Activated CD4-positive, CD25-positive, alpha-beta regulatory T cell treated with anti-CD3 and anti-CD28 coated beads, Interleukin-2, amount 50 U/mL, for 24 hours (primary cell): ENCODE results near the gene HRCT1.
"Not testable (repeated sequence)": the region's sequence is repeated elsewhere in the genome, so short reads cannot be mapped to it uniquely, and the experiment has no call there.

Source experiments
- ATAC-seq, 2 donors: fragments of 150-1000 bp; cut with Tn5 transposase; one replicate each; pipeline ENCODE4 v1.10.0; 2021; ENCODE audit warnings: mild to moderate bottlenecking in 1 of 2, moderate library complexity in 1 of 2

HRCT1 gene

DNA sequence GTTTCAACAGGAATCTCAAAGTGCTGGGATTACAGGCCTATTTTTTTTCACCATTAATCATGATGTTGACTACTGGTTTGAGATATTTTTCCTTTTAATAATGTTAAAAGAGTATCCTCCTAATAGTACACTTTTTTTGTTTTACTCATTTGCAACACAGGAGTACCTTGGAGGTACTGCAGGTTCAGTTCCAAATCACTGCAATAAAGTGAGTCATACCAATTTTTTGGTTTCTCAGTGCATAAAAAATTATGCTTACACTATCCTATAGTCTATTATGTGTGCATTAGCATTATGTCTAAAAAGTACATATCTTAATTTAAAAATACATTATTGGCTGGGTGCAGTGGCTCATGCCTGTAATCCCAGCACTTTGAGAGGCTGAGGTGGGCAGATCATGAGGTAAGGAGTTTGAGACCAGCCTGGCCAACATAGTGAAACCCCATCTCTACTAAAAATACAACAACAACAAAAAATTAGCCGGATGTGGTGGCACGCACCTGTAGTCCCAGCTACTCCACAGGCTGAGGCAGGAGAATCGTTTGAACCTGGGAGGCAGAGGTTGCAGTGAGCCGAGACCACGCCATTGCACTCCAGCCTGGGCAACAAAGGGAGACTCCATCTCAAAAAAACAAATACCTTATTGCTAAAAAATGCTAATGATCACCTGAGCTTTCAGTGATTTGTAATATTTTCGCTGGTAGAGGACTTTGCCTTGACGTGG is 8.5 kb upstream of the HRCT1 start:
- not testable (repeated sequence) for ATAC-seq

DNA sequence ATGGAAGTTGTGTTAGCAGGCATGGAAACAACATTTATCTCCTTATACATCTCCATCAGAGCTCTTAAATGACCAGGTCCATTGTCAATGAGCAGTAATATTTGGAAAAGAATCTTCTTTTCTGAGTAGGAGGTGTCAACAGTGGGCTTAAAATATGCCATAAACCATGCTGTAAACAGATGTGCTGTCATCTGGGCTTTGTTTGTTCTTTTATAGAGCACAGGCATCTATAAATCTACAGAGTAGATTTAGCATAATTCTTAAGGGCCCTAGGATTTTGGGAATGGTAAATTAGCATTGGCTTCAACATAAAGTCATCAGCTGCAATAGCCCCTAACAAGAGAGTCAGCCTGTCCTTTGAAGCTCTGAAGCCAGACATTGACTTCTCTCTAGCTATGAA is 7.7 kb upstream of the HRCT1 start:
- no peak for ATAC-seq

DNA sequence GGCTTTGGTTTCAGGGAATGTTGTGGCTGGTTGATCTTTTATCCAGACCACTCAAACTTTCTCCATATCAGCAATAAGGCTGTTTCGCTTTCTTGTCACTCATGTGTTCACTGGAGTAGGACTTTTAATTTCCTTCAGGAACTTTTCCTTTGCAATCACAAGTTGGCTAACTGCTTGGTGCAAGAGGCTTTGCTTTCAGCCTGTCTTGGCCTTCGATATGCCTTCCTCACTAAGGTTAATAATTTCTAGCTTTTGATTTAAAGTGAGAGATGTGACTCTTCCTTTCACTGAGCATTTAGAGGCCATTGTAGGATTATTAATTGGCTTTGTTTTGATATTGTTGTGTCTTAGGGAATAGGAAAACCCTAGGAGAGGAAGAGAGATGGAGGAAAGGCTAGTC is 7.0 kb upstream of the HRCT1 start:
- no peak for ATAC-seq

DNA sequence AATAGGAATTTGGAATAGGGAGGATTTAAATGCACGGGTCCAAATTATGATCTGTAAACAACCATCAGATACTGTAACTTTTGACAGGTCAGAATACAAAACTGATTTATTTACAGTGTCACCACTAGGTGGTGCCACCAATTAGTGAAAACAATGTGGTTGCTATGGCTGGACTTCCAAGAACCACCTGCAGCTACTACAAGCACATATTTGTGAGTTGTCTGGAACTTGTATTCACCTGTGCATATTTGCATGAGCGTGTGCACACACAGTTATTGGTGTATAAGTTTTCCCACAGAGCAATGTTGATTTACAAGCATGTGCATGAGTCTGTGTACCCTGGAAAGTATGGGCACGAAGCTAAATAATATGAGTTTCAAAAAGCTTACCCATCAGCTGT is 3.0 kb upstream of the HRCT1 start:
- ATAC-seq = peak; percentile 45 to 48

DNA sequence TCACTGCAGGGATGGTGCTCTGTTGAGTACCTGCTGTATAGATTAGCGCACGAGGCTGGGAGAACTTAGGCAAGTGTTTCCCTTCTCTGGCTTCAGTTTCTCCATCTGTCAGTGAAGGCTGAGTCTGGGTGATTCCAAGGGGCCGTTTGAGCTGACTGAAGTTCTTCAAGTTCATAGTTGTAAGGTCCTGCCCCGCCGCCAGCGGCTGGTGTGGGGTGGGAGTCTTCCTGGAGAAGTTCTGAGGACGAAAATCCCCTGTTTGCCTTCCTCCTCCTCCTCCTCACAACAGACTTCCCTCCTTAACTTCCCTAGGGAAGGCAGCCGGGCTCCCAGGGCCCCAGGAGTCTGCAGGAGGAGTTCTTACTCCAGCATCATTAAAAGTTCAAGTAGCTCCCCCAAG is 1.7 kb upstream of the HRCT1 start:
- ATAC-seq = no peak

DNA sequence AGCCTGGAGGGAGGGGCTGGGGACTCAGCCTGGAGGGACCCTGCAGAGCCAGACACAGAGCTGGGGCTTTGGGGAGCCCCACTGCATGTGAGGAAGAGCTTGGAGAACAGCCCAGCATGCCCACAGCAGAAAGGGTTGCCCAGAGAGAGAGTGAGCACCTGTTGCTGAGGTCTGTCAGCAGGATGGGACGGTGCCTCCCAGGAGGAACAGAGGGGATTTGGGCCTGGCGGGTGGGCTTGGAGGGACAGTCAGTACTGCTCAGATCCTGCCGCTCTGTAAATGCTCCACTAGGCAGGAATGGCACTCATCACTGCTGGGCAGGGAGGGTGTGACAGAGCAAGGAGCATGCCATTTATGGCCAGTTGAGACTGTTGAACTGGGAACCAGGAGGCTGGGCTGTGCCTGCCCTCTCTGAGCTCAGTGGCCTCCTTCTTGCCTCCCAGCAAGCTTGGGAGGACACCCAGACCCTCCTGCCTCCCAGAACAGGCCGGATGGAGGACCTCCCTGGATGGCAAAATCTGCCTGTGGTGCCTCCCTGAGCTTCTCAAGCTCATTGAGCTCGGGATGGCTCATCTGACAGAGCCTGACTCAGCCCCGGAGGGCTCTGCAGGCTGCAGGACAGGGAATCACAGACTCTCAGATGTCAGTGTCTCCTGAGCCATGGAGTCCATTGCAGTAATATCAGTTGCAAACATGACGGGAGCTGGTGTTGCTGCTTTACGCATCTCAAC is 786 bp upstream of the HRCT1 start:
- ATAC-seq = no peak

DNA sequence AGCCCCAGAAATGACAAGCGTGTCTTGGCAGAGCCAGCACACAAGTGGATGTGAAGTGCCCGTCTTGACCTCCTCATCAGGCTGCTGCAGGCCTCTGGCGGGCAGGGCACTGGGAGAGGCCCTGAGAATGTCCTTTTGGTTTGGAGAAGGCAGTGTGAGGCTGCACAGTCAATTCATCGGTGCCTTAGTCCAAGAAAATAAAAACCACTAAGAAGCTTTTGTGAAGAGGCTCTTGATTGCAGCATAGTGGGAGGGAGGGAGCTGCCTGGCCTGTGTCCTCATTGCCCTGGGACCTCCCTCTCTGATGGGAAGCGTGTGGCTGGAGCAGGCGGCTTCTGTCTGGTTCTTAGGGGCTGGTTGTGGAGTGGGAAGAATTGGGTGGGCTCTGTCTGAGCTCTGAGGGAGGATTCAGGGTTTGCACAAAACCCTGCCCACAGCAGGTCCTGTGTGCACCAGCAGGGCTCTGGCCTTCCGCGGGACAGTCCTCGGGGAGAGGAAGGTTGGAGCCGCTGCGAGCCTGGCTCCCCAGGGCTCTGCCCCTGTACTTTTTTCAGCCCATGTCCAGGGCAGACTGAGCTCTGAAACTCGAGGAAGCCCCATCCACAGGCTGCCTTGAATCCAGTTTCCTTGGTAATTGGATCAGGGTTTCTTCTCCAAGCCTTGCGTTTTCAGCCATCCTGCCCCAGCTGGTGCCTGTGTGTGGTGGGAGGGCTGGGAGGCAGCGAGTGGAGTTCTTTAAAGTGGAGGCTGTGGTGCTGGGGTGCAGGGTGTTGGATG is 1.1 kb downstream of the HRCT1 start:
- ATAC-seq = no peak

DNA sequence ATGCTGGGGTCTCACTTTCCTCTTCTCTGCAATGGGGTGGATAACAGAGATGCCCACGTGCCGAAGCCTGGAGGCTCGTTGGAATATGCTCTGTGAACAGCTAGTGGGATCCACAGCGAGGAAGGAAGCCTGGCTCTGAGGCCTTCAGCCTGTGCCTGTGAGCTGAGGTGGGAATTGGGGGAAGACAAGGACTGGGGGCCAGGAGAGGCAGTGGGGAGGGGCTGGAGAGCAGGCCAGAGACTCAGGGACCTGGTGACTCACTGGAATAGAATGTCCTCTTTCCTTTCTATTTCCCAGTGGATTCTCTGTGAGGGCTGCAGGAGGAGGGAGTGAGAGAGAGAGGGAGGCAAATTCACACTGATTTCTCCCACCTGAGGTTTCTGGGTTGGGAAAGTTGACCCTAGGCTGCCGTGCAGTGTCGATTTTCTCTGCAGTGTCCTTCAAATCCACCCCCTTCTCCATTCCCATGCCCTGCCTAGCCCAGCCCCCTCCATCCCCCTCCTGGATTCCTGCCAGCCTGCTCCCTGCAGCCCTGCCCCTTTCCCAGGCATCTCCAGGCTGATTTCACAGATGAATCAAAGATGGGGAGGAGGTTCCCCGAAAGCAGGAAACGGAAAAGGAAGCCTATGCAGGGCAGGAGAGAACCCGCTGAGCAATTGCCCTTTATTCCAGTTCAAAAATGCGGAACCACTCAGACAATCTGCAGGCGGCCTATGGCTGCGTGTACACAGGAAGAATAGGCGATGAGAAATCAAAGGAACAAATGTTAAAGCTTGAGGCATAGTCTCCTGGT is 1.9 kb downstream of the HRCT1 start:
- ATAC-seq = no peak

DNA sequence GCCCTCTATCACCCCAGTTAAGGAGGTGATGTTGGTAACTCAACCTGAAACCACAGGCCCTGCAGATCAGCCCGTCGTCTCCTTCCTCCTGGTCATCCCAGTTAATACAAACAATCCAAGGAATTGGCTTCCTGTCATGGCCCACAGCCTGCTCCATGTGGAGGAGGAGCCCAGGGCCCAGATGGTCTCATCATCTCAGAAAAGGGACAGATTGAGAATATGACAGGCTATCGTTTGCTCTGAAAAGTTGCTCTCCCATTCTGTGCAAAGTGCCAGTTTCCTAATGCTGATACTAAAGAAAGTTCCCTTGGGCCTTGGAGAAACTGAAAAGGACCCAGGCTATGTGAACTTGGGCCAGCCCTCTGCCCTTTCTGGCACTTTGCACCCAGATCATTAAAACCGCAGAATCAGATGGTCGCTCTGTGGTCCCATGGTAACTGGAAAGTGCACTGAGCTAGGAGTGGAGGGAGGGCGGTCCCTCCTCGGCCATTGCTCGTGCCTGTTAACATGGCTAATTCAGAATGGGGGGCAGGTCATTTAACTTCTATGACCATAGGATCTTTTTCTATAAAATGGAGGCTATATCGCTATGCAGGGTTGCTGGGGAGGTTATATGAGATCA is 2.6 kb downstream of the HRCT1 start:
- ATAC-seq = no peak

DNA sequence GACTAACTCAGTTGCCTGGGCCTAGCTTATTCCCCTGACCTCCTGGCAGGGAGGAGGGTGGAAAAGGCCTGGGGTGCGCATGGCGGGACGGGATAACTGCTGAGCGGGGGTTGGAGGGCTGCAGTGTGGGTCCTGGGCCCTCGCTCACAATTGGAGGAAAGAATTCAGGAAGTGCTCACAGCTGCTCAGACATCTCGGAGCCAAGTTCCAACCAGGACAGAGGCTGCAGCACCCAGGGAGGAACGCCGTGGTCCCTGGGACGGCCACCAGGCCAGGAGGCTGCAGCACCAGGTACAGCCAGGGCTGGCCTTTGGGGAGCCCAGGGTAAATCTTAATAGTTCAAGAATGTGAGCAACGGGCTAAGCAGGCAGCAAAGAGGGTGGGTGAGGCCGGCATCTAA is 3.3 kb downstream of the HRCT1 start, which contains the start of gene SPAAR:
TSS of gene SPAAR (plus strand) at position 217 of the 400 bp plus-strand sequence. CDS start 974 bp downstream, outside the sequence.
- ATAC-seq = no peak

DNA sequence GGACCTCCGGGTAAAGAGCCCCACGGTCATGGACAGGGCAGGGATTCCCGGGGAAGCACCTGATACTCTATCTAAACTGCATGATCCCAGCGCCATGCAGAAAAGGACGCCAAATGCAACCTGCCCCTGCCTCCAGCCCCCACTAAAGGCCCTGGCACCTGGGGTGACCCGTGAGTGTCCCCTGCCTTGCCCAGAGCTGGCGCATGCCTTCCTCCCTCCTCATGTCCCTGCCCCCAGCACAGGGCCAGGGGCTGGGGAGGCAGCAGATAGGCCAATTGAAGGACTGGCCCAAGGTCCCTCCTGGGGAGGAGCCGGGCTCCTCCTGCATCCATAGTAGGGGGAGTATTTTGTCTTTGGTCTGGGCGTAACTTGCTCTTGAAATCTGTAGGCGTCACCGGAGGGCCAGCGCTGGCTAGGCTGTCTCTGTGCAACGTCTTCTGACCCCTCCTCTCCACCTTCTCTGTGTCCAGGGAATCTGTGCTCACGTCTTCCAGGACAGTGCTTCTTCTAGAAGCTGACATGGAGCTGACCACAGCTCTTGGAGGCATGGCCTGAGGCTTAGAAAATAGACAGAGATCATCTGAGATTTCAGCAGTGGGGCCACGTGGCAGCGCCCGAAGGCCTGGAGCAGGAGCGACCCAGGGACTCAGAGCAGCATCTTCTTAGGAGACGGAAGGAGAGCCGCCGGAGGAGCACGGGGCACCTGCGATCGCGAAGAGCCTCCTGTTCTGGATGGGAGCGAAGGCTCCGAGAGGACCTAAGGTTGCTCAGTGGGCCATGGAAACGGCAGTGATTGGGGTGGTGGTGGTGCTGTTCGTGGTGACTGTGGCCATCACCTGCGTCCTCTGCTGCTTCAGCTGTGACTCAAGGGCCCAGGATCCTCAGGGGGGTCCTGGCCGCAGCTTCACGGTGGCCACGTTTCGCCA is 3.9 kb downstream of the HRCT1 start:
- no peak for ATAC-seq

DNA sequence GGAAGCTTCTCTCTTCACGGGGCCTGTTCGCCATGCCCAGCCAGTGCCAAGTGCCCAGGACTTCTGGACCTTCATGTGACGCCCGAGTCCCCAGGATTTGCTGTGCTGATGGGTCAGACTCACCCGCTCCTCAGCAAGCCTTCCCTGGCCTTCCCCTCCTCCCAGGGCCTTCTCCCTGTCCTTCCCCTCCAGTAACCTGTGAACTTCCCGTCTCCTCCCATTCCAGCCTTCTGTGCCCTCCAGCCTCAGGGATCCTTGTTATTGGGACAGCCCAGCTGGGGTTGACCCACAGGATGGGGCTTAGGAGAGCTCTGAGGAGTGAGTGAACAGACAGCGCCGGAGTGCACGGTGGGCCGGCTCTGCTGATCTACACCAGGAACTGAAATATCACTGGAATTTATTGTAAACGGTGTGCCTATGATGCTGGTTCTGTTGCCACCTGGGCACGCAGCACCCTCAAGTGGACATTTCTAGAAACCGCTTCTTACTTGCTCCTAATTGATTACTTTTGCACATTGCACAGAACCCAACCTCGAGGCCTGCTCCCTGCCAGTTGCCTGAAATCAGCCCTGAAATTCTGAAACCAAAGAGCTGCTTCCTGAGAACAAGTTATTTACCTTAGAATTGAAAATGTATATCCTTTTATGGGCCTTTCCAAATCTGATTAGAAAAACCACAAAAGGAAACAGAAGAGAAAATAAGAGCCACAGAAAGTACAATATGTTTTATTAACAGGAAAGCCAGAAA is 4.8 kb downstream of the HRCT1 start:
- ATAC-seq = peak in 1 of 2 donors; percentile 67

DNA sequence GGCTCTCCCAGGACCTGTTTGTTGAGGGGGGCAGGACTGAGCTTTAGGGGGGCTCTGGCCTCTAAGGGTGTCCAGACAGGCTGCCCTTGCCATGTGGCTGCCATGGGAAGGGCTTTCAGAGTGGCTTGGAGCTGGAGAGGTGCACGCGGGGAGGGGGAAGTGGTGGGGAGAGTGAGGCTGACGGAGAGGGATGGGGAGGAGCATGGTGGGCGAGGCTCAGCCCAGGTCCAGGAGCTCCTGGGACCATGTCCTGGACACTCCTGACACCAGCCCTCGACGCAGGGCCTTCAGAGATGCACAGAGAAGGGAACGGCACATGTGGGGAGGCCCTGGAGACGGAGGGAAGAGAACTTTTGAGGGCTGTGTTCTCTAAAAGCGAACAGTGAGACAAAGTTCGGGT is 5.7 kb downstream of the HRCT1 start:
- no peak for ATAC-seq

DNA sequence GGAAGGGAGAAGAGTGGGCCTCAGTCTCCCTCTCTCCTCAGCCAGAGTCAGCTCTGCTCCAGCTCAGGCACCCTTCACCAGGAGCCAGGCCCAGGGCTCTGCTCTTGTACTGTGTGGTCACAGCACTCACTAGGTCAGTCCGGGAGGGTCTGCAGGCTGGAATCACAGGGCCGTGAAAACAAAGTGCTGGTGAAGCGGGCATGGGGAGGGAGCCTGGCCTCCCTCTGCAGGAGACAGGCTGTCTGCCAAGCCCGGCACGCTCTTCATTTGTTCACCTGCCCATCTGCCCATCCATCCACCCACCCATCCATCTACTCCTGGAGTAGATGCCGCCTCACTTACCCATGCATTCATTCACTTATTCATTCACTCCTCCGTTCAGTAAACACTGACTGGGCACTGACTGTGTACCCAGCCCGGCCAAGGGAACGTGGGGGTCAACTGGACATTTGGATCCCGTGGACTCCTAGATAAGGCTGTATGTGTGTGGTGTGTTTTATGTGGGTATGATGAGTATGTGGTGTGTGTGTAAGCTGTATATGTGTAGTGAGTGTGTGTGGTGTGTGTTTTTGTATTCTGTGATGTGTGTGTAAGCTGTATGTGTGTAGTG is 6.9 kb downstream of the HRCT1 start:
- no peak for ATAC-seq

DNA sequence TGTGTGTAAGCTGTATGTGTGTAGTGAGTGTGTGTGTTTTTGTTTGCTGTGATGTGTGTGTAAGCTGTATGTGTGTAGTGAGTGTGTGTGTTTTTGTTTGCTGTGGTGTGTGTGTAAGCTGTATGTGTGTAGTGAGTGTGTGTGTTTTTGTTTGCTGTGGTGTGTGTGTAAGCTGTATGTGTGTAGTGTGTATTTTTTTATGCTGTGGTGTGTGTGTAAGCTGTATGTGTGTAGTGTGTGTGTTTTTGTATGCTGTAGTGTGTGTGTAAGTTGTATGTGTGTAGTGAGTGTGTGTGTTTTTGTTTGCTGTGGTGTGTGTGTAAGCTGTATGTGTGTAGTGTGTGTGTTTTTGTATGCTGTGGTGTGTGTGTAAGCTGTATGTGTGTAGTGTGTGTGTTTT is 7.4 kb downstream of the HRCT1 start:
- not testable (repeated sequence) for ATAC-seq

DNA sequence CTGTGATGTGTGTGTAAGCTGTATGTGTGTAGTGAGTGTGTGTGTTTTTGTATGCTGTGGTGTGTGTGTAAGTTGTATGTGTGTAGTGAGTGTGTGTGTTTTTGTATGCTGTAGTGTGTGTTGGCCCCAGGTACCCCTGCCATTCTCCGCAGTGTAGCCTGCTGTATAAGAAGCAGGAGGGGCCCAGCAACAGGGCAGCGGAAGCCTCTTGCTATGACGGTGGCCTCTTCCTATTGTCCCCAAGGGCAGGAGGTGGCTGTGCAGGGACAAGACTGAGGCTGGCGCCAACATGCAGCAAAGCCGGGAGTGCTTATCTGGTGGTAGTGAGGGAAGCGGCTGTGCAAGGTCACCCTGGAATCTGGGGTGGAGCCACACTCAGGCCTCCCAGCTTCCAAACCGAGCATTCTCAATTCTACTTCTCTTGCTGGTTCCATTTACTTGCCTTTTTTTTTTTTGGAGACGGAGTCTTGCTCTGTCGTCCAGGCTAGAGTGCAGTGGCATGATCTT is 8.4 kb downstream of the HRCT1 start:
- no peak for ATAC-seq

DNA sequence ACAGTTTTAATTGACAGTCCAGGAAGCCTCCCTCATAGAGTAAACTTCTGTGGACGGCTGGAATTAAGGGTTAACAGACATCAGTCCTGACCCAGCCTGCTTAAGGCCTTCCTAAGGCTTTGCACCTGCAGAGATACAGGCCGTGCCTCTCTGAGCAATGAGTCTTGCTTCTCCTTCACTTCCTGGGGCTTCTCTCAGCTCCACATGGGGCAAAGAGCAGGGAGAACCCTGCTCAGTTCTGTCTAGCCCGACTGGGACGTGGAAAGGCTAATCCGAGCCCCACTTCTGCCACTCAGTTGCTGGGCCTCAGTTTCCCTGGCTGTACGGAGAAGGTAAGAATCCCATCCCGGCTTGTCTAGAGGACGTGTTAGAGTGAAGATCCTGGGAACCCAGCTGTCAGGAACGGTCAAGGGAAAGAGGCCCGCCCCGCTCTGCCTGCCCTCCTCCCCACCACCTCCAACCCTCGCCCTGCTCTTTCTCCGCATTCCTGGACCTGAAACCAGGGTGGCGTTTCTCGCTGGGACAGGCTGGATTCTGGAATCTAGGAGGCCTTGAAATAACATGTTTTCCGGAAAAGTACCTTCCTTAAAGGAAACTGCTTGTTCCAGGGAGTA is 9.8 kb downstream of the HRCT1 start:
- no peak for ATAC-seq

DNA sequence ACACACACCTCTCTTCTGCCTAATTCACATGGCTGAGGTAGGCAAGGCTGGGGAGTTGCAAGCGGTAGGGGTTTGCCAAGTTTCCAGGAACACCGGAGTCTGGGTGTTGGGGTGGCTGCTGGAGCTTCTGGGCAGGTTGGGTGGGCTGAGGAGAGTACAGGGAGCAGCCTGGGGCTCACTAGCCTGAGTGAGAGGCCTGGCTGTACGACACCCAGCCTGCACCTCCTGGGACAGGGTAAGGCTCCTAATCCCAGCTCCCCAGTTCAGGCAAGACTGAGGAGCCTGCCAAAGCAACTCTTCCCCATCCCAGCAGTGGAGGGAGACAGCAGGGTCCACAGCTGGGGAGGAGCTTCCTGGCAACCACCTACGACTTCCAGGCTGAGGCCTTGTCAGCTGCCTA is 11.3 kb downstream of the HRCT1 start:
- no peak for ATAC-seq

DNA sequence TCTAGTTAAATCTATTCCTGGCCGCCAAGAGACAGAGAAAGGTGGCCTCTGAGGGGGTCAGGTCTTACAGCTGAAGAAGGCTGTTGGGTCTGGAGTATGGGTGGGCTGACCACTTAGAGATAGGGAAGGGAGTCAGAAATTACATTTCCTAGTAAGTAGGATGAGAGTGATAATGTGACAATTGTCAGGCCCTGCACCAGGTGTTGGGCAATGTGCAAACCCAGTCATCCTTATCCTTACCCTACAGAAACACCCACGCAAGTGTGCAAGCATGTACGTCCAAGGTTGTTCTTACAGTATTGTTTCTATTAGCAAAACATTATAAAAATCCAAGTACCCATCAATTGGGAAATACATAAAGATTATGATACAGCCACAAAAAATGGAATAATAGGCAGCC is 12.8 kb downstream of the HRCT1 start:
- no peak for ATAC-seq
